Forelimb muscle (tissue), 1 donor: ENCODE results near the gene GNAQ. TPM values are rescaled to one million over a fixed set of nuclear protein-coding genes. Genes with fewer than 3 reads are reported as not detected.
"Not testable (repeated sequence)": the region's sequence is repeated elsewhere in the genome, so short reads cannot be mapped to it uniquely, and the experiment has no call there.

Source experiments
- DNase-seq: peaks from one replicate; pipeline ENCODE4 v3.0.0-alpha.2; 2013; ENCODE audit warnings: low read depth
- polyA plus RNA-seq: library from polyadenylated mRNA; unstranded; fragments of 120-200 nt; gene quantifications from one replicate; pipeline ENCODE4 v1.2.1, GENCODE V29; 2013; ENCODE audit not compliant: insufficient read length

The GNAQ gene
- polyA plus RNA-seq, 1 donor: 27.5 TPM

DNA sequence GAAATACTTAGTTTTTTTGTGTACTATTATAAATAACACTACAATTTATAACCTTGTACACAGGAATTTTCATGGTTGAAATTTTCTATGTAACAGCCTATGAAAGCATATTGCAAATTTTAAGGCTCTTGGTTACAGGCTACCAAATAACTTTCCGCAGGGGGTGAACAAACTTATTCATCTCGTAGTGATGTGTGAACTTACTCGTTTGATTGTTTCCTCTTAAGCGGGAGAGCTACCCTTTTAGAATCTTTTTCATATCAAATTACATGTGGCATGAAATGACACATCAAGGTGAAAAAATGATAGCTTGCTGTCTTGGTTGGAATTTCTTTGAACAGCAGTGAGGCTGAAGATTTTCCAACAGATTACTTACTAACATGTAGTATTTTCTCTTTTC, 292.7 kb downstream of the GNAQ start:
- DNase-seq: no peak

DNA sequence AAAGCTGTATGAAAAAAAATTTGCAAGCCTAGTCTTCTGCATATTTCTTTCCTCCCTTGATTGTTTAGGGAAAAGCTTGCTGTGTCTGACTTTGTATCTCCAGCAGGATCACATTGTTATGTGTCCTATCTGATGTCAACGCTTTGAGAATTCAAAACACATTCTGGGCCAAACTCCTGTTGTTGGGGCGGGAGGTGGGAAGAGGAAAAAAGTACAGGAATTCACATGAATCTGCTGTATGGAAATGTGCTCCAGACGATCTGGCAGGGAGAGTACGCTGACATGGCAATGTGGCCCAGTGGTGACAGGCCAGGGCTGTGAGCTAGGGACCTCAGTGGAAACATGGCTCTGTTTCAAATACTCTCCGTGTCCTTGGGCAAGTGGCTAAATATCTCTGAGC, 296.1 kb downstream of the GNAQ start:
- DNase-seq: no peak

DNA sequence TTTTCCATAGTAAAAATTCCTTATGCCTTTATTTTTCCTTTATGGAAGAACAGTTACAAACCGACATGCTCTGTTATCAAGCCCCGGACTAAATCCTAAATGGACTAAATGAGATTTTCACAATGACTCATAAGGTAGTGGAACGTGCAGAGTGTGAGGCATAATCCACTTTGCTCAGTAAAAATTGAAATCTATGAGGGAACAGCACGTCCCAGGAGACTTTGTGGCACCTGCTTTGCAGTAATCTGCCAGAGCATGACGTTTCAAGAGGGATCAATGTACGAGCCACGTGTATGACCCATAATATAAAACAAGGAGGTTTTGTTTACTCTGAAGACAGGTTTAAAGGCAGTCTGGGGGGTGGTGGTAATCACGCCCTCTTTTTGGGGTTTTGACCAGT, 299.7 kb downstream of the GNAQ start:
- DNase-seq: no peak

DNA sequence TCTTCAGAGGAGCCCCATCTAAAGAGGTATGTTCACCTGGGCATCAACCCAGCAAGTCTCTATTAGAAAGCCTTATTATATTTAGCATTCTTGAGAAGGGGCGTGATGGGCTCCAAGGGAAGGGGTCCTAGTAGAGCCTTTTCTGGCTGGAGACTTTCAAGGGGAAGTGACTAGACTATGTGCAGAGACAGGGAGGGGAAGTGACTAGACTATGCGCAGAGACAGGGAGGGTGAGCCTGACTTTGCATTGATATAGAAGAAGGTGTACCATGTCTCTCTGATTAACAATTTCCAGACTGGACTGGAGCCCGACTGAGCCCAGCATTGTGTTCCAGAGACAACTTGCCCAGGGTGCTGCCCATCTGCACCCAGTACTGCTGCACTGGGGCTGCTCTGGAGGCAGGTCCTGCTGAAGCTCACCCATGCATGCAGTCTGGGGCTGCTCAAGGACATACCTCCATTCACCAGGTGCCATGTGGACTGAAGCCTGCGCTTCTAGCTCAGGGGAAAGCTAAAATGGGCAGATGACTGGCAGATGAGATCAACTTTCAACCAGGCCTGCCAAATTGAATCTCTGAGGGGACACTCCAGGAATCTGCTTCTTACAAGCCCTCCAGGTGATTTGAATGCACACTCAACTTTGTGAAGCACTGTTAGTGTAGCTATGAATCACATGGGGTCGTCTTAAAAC, 300.5 kb downstream of the GNAQ start:
- DNase-seq: no peak

DNA sequence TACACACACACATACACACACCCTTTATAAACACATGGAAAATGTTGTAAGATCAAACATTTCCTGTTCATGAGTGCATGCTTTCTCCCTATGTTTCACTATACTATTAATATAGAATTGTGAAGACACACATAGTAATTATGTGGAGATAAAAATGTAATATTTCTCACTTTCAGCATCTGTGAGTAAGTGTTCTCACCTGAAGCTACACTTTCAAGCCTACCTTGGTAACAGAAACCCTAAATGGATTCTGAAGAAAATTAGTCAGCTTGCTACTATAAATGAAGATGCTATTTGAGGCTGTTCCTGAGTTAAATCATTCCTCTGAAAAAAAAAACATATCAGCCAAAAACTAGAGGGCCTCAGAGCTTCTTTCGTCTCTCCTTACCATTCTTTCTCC, 302.4 kb downstream of the GNAQ start:
- DNase-seq: no peak

DNA sequence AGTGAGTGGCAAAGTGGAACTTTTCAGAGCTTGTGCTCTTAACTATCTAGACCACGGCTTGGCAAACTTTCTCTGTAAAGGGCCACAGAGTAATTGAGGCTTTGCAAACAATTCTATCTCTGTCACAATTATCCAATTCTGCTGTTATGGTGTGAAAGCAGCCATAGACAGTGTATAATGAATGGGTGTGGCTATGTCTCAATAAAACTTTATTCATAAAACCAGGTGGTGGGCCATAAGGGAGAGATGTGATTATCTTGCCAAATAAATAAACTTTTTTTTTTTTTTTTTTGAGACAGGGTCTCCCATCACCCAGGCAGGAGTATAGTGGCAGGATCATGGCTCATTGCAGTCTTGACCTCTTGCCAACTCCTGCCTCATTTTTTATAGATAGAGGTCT, 304.8 kb downstream of the GNAQ start:
- DNase-seq: no peak

DNA sequence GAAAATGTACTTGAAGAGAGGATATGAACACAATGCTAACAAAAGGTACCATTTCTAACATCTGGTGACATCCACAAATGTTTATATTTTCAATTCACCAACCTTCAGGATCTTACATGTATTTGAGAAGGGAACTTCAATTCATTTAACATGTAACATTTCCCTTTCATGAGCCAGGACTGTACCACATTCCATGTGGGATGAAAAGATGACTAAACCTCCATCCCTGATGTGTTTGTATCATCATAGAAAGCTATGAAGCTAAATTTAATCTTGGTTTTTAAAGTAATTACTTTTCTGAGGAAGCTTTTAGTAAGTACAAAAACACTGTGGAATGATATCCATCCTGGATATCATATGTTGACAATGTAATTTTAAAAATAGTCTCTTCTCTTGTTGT, 305.3 kb downstream of the GNAQ start:
- no peak for DNase-seq

DNA sequence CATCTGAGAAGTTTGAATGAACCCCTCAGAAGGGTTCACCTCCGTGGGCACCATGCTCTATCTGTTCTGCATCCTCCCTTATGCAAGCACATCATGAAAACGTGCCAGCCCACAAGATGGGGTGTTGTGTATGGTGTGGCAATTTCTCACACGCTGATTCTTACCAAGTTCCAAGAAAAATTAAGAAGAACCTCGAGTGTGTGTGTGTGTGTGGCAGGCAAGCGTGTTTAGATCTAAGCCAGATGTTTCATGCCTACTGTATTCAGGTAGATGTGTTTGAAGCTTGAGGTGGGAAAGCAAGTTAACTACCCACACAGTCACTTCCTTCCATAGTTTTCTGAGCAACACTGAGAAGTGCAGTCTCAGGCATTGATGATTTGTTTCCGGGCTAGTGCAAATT, 305.8 kb downstream of the GNAQ start:
- DNase-seq: no peak

DNA sequence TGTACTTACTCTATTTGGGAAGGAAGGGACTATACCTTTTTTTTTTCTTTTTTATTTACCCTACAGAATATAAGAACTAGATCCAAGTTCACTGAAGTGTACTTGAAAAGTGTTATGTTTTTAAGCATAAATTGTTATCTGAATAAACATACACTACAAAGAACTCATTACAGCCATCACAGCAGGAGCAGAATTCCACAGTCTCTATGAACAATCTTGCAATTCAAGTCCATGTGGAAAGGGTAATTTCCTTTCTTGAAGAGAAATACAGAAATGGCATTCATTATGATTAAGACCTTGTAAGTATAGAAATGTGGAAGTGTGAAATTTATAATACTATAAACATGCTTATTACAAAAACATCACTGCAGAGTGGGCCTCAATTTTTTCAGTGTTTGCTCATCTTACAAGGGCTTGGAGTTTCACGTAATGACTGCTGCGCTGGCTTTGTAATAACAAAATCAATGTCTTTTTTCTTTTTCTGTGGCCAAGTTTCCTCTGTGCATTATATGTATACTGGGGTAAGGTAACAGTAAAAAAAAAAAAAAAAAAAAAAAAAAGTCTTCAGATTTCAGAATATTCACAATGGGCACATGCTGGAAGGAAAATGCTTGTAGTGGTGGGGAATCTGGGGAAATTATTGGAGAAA, 306.4 kb downstream of the GNAQ start:
- DNase-seq: no peak

DNA sequence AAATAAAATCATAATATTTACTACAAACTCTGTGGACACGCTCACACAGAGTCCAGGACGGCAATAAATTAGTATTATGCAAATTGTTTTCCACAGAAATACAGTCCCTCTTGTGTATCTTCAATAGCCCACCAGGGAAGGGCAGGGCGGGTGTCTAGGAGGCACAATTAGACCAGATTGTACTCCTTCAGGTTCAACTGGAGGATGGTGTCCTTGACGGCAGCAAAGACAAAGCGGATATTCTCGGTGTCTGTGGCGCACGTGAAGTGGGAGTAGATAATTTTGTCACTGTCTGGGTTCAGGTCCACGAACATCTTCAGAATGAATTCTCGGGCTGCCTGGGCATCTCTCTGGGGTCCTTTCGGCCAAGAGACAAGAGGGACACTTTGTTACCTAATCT, 310.5 kb downstream of the GNAQ start:
- not testable (repeated sequence) for DNase-seq

DNA sequence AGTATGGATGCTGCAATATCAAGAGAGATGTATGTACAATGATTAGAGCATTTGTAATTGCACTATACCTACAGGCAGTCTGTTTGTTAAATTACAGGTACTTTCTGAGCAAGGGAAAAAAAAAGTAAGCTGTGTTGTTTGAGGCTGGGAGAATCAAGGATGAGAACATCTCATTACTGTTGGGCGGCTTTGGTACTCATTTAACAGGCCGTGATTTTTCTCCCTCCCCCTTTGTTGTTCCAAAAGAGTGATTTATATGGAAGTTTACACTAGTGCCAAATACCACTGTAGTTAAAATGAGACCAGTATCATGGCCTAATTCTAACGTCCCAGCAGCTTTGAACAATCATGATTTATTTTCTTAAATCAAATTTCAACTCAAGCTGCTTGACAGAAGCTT, 312.3 kb downstream of the GNAQ start:
- no peak for DNase-seq

DNA sequence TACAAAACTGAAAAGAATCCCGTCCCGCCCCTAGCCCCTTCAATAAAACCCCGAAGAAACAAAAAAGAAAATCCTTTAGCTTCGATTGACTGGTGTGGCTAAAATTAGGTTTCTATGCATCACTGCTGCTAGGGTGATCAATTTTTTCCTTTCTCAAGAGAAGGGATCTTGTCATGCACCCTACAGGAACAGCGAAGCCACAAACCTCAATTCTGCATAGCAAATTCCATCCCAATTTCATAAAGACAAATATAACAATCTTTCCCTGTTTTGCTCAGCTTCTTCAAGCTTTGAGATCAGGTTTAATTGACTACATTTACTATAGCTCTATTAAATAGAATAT, 313.3 kb downstream of the GNAQ start:
- DNase-seq: not testable (repeated sequence)

DNA sequence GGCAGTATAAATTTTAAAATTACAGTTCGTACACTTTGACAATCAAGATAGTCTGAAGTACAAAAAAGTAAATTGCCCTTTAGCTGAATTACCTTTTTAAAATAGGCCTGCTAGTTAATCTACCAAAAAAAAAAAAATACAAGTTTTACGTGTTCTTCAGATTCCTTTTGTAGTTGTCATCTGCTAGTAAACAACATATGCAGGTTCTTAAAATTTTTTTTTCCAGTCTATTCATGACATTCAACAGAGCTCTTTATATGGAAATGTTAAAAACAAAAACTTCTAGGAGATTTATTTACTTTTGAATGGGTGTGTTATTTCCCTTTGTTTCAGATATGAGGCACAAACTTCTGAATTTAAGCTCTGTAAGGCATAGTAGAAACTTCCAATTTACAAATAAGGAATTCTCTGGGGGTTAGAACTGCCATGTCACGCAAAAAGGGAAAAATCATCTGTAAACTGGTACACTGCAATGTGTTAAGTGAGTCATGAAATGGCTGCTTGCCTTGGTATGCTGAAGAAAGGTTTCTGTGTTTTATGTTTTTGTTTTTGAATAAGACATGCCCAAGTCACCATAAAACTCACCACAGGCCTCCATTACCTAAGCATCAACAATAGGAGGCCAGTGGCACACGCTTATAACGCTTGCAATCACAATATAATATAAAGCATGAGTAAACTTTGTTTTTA, 313.9 kb downstream of the GNAQ start:
- not testable (repeated sequence) for DNase-seq

DNA sequence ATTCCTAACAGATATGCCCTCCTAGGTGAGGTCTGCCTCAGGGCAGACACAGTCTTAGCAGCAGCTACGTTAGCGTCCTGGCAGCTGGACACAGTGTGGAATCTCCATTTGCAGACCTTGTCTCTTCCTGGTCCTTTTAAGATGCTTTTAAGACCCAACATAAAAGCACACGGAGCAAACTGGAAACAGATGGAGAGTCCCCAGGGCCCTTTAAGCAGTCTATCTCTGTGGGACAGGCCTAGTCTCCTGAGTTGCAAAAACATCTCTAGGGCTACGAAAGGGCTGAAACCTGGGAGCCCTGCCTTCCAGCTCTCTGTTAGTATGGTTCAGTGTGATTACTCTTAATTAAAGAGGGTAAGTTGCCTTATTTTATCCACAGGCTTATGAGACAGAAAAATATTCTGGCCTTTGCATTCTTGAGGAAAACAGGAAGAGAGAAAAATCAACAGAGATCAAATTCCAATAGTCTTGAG, 317.5 kb downstream of the GNAQ start:
- no peak for DNase-seq

DNA sequence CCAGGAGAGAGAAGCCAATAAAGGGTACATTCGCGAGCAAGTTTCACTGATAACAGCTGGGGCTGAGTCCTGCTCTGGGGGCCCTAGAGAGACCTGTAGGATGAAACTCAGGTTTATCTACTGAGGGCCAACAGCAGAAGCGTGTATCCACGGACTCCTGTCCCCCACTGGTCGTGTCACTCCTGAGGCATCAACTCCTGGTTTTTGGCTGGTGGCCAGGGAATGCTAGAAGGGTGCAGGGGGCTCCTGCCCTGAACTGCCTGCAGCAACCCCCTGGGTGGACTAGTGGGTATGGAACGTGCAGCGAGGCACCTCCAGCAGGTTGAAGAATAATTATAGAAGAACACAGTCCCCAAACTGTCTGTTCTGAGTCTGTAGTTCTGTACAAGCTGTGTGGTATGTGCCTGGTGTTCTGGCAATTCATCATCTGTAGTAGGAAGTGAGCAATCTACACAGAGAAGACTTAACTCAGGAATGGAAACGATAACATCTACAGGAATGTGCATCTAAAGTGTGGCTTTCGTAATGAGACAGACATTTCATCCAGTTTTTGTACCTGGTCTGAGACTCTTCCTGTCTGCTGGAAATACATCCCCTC, 319.0 kb downstream of the GNAQ start:
- no peak for DNase-seq

DNA sequence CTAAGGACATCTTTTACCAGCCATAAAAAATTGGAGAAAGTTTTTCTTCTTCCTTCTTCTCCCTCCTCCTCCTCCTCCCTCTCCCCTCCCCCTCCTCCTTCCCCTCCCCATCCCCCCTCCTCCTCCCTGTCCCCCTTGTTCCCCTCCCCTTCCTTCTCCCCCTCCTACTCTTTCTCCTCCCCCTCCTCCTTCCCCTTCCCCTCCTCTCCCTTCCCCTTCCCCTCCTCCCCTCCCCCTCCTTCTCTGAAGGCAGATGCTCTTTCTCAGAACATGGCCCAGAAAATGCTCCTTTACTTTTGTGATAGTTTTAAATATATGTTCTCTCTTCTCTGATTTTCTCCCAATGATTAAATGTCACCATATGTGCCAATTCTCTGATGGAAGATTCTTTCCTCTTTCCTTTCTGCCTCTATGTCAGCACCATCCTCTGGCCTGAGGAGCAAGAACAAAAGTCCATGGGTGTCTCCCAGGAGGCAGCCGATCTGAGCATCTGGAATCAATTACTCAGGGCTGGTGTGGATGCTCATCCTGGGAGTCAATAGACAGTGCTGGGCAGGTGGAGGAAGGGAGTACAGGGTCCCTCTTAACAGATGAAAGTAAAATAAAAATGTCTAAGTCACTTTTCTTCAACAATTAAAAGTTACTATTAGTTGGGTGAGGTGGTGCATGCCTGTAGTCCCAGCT, 320.5 kb downstream of the GNAQ start:
- no peak for DNase-seq

DNA sequence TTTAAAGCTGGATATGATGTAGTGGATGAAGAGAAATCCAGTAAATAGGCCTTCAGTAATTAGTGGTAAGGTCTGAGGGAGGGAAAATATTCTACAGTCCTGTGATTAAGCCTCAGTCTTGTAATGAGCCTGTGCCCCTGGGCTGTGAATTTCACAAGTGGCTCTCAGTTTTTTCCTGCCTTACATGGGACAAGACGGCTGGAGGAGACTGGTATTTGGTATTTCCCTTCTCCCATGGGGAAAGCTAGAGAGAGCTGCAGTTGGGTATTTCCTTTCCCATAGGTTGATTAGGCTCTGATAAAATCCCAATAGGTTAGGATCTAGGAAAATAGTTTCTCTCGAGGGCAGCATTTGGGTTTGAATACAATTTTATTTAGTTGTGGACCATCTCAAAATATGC, 321.3 kb downstream of the GNAQ start:
- DNase-seq: no peak

DNA sequence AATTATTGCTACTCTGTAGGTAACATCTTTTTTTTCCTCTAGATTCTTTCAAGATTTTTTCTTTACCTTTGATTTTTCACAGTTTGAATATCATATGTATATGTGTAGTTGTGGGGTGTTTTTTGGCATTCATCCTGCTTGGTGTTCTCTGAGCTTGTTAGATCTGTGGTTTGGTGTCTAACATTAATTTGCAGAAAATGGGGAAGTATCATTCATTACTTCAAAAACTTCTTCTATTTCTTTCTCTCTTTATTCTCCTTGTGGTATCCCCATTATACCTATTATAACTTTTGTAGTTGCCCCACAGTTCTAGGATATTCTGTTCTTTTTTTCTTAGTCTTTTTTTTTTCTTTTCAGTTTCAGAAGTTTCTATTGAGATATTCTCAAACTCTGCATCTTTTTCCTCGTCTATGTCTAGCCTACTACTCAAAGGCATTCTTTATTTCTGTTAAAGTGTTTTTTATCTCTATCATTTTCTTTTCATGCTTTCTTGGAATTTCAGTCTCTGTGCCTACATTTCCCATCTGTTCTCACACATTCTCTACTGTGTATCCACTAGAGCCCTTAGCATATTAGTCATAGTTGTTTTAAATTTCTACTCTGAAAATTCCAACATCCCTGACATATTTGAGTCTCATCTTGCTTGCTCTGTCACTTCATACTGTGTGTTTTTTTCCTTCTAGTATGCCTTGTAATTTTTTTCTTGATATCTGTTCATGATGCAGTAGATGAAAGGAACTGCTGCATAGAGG, 323.4 kb downstream of the GNAQ start:
- DNase-seq: no peak

DNA sequence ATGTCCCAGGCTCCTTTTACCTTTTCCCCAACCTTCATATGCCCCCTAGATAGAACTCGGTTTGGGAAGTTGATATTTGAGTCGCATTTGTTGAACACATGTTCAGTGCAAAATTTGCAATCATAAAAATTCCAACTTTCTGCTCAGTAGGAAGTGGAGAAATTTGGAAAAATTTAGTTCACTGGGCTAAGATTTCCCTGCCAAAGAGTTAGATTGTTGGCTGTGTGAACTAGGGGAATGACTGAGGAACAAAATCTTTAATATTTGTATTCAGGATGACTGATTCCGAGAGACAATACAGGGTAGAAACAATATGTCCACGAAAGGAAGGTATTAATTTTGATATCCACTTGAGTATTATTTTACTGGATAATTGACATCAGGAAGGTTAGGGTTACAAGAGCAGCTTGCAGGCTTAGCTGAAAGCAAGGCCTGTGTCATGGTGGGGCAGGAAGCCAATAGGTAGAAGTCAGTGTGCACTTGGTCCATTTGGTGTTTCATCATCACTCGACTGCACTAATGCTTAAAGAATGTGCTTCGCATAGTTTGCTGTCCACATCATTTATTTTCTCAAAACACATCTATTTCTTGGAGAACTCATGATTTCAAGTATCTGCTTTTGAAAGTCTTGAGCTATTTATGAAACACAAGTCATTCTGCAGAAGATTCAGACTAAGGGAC, 324.1 kb downstream of the GNAQ start:
- peak; percentile 64 for DNase-seq

DNA sequence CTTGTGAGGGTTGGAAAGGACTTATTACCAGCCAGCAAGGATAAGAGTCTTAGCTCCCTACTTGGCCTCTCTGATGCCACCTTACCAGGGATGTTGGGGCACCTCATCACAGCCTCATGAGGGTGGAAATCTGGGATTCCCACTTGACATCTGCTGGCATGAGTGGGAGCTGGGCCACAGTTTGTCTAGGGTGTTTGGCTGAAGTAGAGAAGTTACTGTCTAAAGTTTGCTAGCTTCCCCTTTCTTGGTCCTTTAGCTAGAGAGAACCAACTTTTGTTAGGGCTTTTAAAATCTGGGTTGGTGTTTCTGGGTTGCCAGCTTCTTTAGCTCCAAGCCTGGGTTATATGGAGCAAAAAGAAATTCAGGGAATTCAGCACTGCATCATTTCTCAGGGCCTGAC, 326.0 kb downstream of the GNAQ start:
- no peak for DNase-seq
